HG02852 (cell line): ENCODE data around the gene SALL2.
A peak's percentile ranks its signal among the peaks of the same experiment; 100 is the strongest.

Experiments used
- ATAC-seq: cut with Tn5 transposase; IDR thresholded peaks from one replicate; pipeline ENCODE4 v1.9.1; 2021; ENCODE audit warnings: mild to moderate bottlenecking, moderate library complexity; ENCODE audit not compliant: unreplicated experiment

SALL2 gene

GRCh38 chr14:21528381-21529348 is 2.5 kb upstream of the SALL2 start:
- ATAC-seq, result no peak

GRCh38 chr14:21527318-21527679 is 1.2 kb upstream of the SALL2 start:
- ATAC-seq, result no peak

GRCh38 chr14:21526672-21527317 is 649 bp upstream of the SALL2 start:
- peak; percentile 42 for ATAC-seq

GRCh38 chr14:21525571-21525961 is 580 bp downstream of the SALL2 start:
- ATAC-seq, result peak; percentile 3

DNA sequence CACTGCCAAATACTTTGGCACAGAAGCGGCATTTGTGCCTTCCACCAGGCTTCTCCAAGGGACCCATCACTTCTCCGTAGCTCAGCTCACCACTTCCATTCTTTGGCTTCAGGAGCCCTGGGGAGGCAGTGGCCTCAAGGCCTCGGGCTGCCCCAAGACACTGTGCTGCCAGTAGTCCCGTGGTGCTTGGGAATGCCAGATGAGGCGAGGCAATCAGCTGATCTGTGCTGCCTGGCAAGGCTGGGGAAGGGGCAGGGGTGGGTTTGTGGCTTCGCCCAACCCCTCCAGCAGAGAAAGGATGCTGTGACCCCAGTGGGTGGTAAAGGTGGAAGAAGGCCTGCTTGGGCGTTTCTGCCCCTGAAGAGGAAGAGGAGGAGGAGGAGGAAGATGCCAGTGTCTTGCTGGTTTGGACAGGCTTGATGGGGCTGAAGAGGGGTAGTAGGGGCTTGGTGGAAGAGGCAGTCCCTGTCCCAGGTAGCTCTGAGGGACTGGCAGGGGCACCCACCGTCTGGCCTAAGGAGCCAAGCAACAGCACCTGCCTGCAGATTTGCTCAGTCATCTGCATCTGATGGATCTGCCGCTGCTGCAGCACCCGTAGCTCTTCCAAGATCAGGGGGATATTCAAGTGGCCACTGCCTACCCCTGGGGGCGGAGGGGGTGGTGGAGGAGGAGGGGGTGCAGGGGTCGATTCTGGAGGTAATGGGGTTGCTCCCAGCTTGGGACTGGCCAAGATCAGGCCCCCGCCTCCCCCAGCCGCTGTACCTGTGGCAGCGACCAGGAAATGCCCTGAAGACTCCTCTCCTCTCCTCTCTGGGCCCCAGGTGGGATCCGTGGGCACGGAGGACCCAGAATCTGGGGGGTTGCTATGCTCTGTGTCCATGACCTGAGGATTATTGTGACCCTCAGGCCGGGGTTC is 1.3 kb downstream of the SALL2 start:
- no peak for ATAC-seq

DNA sequence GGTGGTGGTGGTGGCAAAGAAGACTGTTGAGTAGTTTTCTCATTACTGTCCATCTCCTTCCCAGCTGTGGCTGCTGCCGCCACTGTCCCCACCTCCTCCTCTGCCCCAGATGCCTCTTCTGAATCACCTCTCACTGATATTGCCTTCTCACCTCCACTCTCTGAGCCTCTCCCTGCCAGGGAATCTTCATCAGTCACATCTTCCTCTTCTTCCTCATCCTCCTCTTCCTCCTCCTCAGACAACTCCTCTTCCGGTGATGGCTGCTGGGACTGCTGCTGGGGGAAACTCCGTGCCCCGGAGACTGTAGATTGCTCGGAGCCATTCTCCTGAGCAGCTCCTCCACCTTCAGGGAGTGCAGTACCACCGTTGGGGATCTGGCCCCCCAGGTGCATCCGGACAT is 2.9 kb downstream of the SALL2 start:
- ATAC-seq, result no peak

GRCh38 chr14:21521501-21521900 is 4.6 kb downstream of the SALL2 start:
- ATAC-seq, result no peak

DNA sequence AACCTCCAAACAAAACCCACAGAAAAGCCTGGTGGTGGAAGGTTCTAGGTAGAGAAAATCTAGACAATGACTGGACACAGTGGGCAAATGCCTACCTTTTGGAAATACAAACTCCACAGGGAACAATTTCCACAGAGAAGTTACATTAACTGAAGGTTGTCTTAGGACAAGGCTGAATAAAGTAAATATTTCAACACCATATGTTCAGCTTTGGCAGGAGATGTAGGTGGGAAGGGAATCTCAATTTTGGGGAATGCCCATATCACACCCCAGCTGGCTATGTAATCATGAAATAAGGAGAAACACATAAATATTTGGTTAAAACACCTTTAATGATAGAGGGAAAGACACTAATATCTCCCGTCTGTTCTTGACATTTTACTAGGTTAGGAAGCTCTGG is 5.4 kb downstream of the SALL2 start:
- ATAC-seq, result no peak

- ATAC-seq, result no peak
These were observed 7.4 kb downstream of the SALL2 start for GRCh38 chr14:21518725-21519124.

GRCh38 chr14:21514341-21514740 is 11.8 kb downstream of the SALL2 start:
- no peak for ATAC-seq

DNA sequence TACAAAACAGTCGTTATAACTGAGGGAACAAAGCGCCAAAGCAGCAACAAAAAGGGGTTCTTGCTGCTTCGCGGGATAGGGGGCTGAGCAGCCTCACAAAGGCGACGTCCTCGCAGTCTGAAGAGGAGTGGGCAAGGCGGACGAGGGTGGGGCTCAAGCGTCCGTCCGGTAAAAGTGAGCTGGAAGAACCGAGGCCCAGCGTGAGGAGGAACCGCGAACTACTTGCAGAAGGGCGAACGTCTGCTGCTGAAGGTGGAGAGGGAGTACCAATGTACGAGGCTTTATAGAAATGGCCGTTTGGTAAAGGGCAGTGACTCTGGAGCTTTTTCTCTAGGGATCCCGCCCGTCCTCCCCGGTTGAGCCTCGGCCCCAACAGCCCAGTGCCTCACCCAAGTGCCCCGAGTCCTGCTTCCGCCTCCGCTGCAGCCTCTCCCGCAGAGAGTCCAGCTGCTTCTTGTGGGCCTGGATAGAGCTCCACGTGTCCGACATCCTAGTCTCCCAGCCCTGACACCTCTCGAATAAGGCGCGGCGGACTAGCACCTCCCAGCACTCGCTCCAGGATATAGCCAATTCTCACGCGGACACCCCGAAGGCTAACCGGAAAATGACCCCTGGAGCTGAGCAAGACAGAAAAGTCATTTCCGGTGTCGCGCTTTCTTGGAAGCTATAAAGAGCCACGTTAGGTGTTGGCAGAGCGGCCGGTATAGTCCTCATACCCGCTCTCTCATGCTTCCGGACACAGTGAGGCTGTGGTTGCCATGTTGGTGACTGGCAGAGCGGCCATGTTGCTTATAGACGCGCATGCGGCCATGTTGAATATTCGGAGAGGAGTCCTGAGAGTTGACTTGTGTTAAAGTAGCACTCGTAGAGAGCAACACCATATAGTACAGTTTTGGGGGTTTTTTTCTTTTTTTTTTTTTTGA is 15.2 kb downstream of the SALL2 start, which contains the start of gene METTL3:
Gene METTL3, minus strand, starts transcription at position 606 of the 923 bp plus-strand sequence. Its CDS starts 117 bp downstream, at position 489.
- peak; percentile 98 for ATAC-seq

DNA sequence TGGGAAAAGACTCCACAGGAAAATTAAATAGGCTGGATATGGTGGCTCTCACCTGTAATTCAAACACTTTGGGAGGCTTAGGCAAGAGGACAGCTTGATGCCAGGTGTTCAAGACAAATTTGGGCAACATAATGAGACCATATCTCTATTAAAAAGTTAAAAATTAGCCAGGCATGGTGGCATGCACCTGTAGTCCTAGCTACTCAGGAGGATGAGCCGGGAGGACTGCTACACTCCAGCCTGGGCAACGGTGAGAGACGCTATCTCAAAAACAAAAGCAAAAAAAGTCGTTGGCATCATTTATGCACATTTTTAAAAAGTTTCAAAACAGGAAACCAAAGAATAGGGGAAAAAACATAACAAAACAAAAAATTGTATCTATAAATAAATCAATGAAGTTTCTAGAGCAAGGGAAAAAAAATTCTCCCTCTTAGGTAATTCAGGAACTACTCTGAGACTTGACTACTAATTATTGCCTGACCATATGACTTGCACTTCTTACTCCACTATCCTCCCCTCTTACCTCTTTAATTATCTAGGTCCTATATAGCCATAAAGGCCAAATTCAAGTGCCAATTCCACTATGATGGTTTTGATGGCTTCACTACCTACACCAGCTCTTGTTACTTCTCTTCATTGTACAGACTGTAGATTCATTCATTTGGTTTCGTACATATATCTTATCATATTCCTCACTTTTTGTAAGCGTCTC is 16.6 kb downstream of the SALL2 start:
- no peak for ATAC-seq

GRCh38 chr14:21506557-21506956 is 19.6 kb downstream of the SALL2 start:
- ATAC-seq, result no peak

DNA sequence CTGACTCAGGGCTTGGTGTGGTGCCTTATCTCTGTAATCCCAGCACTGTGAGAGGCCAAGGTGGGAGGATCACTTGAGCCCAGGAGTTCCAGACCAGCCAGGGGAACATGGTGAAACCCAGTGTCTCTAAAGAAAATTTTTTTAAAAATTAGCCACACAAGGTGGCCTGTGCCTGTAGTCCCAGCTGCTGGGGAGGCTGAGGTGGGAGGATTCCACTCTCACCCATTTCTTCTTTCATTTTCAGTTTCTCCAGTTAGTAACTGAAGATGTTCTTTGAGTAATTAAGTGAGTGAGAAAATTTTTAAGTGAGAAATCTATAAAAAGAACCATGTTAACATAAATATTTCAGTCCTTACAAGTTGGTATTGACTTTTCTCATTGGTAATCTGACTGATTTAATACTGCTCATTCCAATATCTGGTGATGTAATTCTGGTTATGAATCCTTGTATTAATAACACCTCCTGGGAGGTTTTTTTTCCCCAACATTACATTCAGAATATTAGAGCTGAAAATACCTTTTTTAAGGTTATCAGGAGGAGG is 21.1 kb downstream of the SALL2 start:
- peak; percentile 90 for ATAC-seq

DNA sequence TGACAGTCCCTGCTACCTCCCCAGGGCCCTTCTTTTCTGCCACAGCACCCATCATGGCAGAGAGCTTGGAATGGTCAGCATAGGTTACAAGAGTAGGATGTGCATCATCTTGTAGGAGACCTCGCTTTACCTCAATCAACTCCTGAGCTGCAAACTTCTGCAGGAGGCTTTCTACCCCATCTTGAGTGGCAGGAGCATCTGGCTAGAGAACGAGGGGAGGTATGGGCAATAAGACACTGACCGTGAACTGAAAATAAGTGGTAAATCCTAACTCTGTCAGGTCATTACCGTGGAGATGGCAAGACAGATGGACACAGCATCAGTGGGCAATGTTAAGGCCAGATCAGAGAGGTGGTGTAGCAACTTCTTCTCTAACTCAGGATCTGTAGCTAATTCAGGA is 22.8 kb downstream of the SALL2 start:
- no peak for ATAC-seq

DNA sequence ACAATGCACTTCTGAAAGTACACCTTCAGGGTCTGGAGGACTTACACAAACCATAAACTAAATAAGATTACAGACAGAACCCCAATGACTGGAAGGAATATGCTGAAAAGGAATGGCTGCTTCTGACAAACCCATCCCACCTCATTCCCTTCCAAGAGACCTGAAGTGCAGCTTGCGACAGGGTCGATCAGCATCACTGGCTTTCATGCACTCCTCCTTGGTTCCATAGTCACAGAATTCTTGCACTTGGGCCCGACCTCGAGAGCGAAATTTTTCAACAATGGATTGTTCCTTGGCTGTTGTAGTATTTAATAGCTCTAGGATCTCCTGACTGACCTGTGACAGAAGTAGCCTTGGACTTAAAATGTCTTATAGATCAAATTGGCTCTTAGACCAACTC is 24.6 kb downstream of the SALL2 start:
- no peak for ATAC-seq

DNA sequence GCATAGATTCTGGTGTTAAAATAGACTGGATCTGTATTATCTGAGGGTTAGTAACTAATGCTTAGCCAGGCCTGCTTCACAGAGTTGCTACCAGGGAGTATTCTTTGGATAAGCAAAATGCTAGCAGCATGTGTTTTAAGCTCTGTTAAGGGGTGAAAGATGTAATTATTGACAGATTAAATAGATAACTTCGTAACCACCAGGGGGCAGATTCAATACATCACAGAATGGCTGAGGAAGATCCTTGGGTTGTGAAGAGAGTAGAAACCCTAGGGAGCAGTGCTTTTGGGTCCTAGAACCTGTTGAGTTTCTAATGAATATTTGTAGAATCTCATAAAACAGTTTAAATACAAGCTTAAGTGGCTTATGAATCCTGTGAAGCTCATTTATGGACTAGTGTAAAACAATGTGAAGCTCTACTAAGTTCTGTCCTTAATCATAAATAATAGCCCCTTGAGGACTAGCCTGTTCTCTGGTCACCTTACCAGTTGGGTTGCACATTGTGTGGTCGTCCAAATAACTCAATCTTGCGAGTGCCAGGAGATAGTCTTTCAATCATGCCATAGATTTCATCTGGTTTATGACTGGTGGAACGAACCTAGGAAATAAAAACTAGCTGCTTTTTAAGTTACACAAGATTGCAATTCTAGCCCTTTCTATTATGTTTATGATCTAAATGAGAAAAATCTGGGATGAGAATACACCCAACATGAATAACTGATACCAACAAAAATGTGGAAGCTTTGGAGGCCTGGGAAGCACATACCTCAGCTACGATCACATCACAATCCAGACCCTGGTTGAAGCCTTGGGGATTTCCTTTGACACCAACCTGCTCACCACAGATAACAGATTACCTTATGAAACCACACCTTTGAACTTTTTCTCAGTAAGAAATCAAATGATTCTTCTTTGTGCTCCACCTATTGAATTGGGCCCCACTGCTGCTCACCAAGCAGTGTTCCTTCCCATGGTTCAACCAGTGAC is 27.3 kb downstream of the SALL2 start:
- no peak for ATAC-seq

- ATAC-seq, result no peak
These were observed 29.7 kb downstream of the SALL2 start for GRCh38 chr14:21496453-21496852.
